HuH-7 (cell line): Measurements from ENCODE around the gene LDHAL6B.

Source experiments
- DNase-seq: peaks from one replicate; pipeline ENCODE4 v3.0.0; 2011; ENCODE audit warnings: low spot score

The LDHAL6B gene

DNA sequence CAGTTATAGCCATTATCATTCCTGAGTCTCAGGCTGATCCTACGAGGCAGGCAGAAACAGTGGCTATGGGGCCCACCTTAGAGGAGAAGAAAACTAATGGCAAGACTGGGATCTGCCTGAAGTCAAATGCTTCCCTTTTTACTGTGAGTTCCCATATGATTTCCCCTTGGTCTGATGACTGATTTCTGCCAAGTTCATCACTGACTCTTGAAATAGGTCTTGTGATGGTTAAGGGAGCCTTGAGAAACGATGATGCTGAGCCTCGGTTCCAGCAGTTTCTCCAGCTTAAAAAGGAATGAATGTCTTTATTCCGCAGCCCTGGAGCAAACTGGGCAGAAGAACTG is 29.4 kb upstream of the LDHAL6B start:
- no peak for DNase-seq

GRCh38 chr15:59178151-59178695 is 28.4 kb upstream of the LDHAL6B start:
- no peak for DNase-seq

DNA sequence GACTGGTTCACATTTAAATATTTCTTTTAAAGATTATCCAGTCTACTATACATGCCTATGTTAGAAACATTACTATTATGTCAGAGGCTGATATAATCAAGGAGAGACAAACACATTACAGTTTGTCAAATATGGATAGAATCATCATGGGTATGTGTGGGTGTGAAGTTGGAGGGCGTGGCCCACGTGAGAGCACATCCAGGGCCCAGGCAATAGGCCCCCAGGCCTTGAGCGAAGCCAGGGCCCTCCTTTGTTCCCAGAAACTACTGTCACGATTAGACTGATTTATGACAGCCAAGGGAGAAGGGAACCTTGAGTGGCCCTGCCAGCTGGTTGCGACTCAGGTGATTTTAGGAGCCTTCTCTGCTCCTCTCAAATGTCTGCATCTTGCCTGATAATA is 26.9 kb upstream of the LDHAL6B start:
- no peak for DNase-seq

GRCh38 chr15:59180945-59181600 is 25.6 kb upstream of the LDHAL6B start:
- DNase-seq, result no peak

GRCh38 chr15:59185725-59186124 is 20.9 kb upstream of the LDHAL6B start:
- DNase-seq, result no peak

GRCh38 chr15:59186501-59186900 is 20.1 kb upstream of the LDHAL6B start:
- DNase-seq, result no peak

DNA sequence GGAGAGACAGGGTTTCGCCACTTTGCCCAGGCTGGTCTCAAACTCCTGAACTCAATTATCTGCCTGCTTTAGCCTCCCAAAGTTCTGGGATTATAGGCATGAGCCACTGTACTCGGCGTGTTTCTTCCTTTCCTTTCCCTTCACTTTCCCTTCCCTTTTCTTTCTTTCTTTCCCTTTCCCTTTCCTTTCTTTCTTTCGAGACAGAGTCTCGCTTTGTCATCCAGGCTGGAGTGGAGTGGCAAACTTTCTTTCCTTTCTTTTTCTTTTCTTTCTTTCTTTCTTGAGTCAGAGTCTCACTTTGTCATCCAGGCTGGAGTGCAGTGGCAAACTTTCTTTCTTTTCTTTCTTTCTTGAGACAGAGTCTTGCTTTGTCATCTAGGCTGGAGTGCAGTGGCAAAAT is 17.4 kb upstream of the LDHAL6B start:
- no peak for DNase-seq

- no peak for DNase-seq
Measured at GRCh38 chr15:59190291-59190690, 16.4 kb upstream of the LDHAL6B start.

- no peak for DNase-seq
Measured at GRCh38 chr15:59191855-59192237, 14.8 kb upstream of the LDHAL6B start.

- DNase-seq, result no peak
Measured at GRCh38 chr15:59194639-59195325, 11.9 kb upstream of the LDHAL6B start.

DNA sequence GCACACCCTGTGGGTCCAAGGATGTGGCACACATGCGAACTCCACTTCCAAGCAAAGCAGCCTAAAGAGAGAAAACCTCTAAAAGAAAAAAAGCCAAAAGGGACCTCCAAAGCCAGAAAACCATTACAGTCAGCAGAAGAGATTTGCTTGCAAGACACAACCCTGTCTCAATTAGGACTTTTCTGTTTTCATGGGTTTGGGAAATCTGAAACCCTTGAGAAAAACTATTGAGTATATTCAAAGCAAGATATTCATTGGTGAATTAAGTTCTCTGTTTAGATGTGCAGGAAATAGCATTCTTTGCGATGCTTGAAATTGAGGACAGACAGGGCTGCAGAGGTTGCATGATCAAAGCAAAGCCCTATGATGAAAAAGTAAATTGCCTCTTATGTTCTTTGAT is 10.2 kb upstream of the LDHAL6B start:
- DNase-seq, result no peak

GRCh38 chr15:59197454-59197853 is 9.2 kb upstream of the LDHAL6B start:
- DNase-seq, result no peak

- DNase-seq, result no peak
Measured at GRCh38 chr15:59199626-59200465, 6.8 kb upstream of the LDHAL6B start.

DNA sequence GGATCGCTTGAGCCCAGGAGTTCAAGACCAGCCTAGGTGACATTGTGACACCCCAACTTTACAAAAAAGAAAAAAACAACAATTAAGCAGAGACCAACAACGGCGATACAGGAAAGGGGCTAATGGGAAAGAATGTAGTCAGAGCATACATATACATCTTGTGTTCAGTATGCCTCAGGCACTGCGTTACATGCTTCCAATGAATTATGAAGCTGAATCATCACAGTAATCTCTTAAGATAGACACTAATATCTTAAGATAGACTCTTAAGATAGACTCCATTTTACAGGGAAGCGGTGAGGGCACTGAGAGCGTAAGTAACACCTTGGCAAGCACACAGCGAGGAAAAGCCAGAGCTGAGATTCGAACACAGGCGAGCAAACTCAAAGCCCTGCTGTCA is 6.1 kb upstream of the LDHAL6B start:
- no peak for DNase-seq

DNA sequence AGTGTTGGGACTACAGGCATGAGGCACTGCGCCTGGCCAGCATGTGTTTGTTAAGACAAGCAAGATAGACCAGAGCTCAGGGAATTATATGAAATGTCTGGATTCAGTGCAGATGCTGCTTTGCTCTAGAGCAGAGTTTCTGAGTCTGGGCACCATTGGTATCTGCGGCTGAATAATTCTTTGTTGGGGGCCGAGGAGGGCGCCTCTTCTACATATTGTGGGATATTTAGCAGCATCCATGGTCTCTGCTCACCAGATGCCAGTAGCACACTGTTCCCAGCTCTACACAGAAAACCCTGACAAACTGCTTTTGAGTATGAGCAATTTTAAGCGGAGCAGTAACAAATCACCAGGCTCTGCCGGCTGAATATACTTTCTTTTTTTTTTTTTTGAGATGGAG is 3.6 kb upstream of the LDHAL6B start:
- no peak for DNase-seq

GRCh38 chr15:59203657-59204056 is 3.0 kb upstream of the LDHAL6B start:
- DNase-seq, result no peak

DNA sequence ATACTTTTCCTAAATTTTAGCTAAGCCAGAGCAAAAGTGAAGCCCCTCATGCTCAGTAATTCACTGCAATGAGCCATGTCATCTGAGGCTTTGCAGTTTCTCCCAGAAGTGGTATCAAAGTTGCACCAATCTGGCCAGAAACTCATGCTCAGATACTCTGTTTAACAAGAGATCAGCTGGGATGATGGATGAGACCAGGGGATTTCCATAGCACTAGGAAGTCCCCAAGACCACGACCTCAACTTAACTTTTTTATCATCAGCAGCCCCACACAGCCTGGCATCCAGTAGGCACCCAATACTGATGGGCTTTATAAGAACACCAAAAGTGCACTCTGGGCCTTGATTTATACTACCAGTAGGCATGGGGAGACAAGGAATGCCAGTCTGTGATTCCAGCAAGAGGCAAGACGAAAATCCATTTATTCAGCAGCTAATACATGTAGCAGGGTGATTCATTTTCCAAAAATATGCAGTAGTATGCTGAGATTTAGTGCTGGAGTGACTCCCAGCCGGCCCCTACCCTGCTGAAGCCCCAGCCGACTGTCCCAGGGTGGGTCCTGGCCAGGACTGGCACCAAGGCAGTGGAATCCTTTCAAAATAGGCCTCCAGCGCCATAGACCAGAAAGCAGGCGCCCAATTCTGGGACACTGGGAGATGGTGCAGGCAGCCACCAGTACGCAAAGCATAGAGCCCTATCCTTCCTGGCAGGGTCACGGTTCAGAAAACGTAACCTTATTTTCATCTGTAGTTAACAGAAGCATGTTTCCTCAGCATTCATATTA is 612 bp upstream of the LDHAL6B start:
- no peak for DNase-seq

- DNase-seq, result no peak
Measured at GRCh38 chr15:59208613-59209249, 2.1 kb downstream of the LDHAL6B start.

DNA sequence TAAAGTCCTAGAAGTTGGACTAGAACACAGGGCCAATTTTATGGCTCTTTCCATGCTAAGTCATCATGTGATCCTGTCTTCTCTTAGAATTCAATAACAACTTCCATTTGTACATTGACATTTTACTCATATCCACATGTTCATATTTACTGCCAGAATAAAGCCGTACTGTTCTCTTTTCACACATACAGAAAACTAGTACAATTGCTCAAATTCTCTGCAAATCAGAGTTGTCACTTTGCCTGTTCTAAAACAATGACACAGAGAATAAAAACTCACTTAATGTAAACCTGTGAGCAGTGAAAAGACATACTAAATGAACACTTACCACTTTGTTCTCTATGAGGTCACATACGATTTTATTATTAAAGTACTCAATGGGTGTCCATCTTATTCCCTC is 3.5 kb downstream of the LDHAL6B start:
- no peak for DNase-seq

DNA sequence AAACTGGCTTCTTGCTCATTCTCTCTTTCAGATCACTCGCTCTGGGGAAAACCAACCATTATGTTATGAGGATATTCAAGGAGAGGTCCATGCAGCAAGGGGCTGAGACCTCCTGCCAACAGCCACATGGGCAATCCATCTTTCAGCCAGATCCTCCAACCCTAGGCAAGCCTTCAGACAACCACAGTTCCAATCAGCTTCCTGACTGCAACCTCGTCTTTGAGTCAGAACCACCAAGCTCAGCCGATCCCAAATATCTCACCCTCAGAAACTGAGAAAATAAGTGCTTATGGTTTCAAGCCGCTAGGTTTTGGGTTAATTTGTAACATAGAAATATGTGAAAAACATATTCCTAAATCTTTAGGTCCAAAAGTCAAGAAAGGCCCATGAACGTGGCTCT is 10.3 kb downstream of the LDHAL6B start:
- no peak for DNase-seq

DNA sequence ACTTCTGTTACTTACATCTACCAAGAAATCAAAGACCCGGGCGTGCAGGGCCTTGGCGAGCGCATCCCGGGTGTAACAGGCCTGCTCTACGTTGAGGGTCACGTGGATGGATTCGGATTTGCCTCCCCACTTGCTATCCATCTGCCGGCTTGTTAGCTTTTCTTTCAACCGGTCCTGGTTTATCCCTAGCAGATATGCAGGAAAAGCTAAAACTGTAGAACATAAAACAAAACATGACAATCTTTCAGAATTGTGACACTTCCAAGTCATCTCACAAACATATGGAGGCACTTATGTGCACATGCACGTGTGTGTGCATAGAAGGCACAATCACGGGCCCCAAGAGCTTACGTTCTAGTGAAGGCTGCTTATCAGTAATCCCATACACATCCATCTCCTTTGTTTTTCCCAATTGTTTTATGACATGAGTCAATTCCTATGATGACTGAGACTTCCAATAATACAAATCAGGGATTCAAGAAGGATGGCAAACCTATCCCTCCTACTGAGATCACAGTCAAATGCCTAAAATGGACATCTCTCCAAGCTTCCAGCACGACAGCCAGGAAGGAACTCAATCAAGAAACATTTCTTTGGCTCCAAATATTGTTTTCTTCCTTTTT is 11.3 kb downstream of the LDHAL6B start:
- DNase-seq, result no peak
